ENCODE measurements around the gene INPP5F. TPM values are rescaled to one million over a fixed set of nuclear protein-coding genes. Genes with fewer than 3 reads are reported as not detected.

The INPP5F gene
- total RNA-seq, 6 experiments from 2014 or later, result 8.7 to 12.8 (median 12.5) TPM

GRCh38 chr10:119724593-119725516, 995 bp upstream of the INPP5F start:
- no peak for TF ChIP-seq CTCF (IDR thresholded peaks at IDR 0.05)

GRCh38 chr10:119725517-119725827, 378 bp upstream of the INPP5F start:
- no peak for TF ChIP-seq CTCF (IDR thresholded peaks at IDR 0.05)
- Mint-ChIP-seq H3K4me1 (ENCODE audit: low read depth) (peaks cover 48% of the 10 kb centered on the region), H3K4me3 (peak overlapping the region; percentile 84), H3K27ac (peak overlapping the region; percentile 86), H3K9me3 (no peaks in the 10 kb centered on the region), H3K27me3 (ENCODE audit: insufficient read depth) (no peaks in the 10 kb centered on the region), H3K36me3 (ENCODE audit: low read depth) (no peaks in the 10 kb centered on the region)
- no peak for DNase-seq

More at GRCh38 chr10:119724593-119725516, 995 bp upstream of the INPP5F start:
- peaks cover 48% of the 10 kb centered on the region for H3K4me1 Mint-ChIP-seq (ENCODE audit: low read depth)
- peak; percentile 8 for DNase-seq
- H3K9me3 Mint-ChIP-seq, result no peaks in the 10 kb centered on the region
- H3K27ac Mint-ChIP-seq, result peak overlapping the region; percentile 86
- H3K36me3 Mint-ChIP-seq (ENCODE audit: low read depth), result no peaks in the 10 kb centered on the region
- H3K4me3 Mint-ChIP-seq, result peak overlapping the region; percentile 84
- no peaks in the 10 kb centered on the region for H3K27me3 Mint-ChIP-seq (ENCODE audit: insufficient read depth)

DNA sequence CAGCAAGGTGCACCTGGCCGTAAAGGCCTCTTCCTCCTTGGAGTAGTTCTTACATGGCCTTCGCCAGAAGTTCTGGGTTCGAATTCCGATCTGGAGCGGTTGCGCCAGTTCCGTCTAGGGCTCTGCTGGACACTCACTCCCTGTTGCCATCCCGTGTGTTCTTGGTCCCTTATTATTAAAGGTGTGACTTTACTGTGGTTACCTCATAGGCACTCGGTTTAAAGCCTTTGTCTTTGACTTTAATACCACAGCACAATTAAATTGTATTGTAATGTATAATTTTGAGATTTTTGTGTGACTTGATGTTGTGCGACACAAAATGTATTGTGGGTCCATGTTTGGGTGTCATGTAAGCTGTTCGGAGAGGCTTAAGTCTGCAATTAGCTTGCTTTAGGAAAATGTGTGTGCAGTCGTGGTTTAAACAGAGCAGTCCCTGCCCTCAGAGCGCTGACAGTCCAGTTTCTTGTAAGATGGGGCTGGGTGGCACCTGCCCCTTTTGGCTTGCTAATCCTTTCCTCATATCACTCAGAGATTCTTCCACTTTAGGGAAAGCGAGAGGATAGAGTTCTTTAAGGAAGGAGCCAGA, 919 bp downstream of the INPP5F start:
- Mint-ChIP-seq H3K36me3 (ENCODE audit: low read depth) (no peaks in the 10 kb centered on the region), H3K27ac (peak overlapping the region; percentile 62; the same call in 1 of the 2 replicates), H3K27me3 (ENCODE audit: insufficient read depth) (no peaks in the 10 kb centered on the region), H3K4me1 (ENCODE audit: low read depth) (peaks cover 48% of the 10 kb centered on the region), H3K9me3 (no peaks in the 10 kb centered on the region), H3K4me3 (peak overlapping the region; percentile 90)
- no peak for DNase-seq
- no peak for TF ChIP-seq CTCF (IDR thresholded peaks at IDR 0.05)

DNA sequence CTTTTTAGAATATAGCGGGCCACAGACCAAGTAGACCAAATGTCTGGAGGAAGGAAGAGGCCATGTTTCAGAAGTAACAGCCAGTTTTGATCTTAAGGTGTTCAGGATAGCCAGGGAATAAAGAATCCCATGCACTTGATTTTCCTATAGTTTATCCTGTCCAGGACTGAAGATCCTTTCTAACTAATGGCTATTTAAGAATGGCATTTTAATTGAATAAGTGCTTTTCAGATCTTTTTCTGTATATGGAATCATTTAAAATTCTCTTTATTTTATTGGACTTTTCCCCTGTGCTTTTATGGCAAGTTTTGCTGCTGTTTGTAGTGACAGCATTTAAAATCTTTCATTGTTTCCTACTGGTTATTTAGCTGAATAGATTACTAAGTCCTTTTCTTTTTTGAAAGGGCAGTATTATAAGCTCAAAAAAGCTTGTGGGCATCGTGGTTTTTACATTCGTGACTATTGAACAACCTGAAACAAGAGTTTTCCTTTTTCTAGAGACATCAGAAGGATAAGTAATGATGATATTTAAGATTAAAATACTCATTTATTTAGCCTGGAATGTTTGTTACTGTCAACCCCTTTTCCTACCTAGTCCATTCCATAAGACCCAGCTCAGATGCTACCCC, 2.4 kb downstream of the INPP5F start:
- Mint-ChIP-seq H3K36me3 (ENCODE audit: low read depth) (no peaks in the 10 kb centered on the region), H3K9me3 (no peaks in the 10 kb centered on the region), H3K4me3 (no peak overlapping the region), H3K27me3 (ENCODE audit: insufficient read depth) (no peaks in the 10 kb centered on the region), H3K4me1 (ENCODE audit: low read depth) (peaks cover 51% of the 10 kb centered on the region), H3K27ac (no peak overlapping the region)
- DNase-seq, result no peak
- TF ChIP-seq CTCF (IDR thresholded peaks at IDR 0.05), result no peak

- TF ChIP-seq CTCF (IDR thresholded peaks at IDR 0.05), result no peak
- Mint-ChIP-seq H3K27ac (no peak overlapping the region), H3K4me1 (ENCODE audit: low read depth) (peaks cover 52% of the 10 kb centered on the region), H3K4me3 (no peak overlapping the region), H3K36me3 (ENCODE audit: low read depth) (no peaks in the 10 kb centered on the region), H3K9me3 (no peaks in the 10 kb centered on the region), H3K27me3 (ENCODE audit: insufficient read depth) (no peaks in the 10 kb centered on the region)
- DNase-seq, result peak; percentile 43
Observed at GRCh38 chr10:119734396-119735332, 8.8 kb downstream of the INPP5F start.

All from HFFc6 (cell line).